Measurements from ENCODE around the gene MCAT.

Gene MCAT, protein sequence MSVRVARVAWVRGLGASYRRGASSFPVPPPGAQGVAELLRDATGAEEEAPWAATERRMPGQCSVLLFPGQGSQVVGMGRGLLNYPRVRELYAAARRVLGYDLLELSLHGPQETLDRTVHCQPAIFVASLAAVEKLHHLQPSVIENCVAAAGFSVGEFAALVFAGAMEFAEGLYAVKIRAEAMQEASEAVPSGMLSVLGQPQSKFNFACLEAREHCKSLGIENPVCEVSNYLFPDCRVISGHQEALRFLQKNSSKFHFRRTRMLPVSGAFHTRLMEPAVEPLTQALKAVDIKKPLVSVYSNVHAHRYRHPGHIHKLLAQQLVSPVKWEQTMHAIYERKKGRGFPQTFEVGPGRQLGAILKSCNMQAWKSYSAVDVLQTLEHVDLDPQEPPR

DNA sequence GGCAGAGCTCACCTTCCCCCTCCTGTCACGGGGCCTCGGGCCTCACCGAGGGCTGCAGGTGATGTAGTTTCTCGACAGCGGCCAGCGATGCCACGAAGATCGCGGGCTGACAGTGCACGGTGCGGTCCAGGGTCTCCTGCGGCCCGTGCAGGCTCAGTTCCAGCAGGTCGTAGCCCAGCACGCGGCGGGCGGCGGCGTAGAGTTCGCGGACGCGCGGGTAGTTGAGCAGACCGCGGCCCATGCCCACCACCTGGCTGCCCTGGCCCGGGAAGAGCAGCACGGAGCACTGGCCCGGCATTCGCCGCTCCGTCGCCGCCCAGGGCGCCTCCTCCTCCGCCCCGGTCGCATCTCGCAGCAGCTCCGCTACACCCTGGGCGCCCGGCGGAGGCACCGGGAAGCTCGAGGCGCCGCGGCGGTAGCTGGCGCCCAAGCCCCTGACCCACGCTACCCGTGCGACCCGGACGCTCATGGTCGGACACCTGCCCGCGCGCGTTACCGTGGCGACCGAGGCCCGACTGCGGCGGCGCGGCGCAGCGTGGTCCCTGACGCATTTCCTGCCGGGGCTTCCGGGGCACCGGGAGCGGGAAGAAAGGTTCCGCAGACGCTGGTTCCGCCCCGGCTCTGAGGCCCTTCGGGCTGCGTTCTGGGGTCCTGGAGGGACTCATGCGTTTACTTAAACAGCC, at the start of gene MCAT:
Gene MCAT (minus strand): TSS at position 519 of the 683 bp plus-strand sequence. CDS start 50 bp downstream, at position 469.
- DNase-seq = peak; percentile 77

DNA sequence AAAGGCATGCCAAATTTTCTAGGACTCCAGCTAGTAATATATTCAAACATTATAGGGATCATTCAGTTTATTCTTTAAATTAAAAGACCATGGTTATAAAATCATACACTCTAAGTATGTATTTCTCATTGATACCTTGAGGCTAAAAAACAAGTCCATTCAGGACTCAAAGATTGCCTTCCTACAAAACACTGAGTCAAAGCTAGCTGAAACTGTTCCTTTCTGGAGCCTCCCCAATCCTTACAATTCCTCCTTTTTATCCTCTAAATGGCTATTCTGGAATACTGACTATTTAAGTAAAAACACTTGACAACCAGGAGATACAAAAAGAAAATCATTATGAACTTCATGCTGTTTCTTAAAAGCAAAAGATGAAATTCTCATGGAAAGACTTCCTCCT, 48.6 kb upstream of the MCAT start:
- no peak for DNase-seq

DNA sequence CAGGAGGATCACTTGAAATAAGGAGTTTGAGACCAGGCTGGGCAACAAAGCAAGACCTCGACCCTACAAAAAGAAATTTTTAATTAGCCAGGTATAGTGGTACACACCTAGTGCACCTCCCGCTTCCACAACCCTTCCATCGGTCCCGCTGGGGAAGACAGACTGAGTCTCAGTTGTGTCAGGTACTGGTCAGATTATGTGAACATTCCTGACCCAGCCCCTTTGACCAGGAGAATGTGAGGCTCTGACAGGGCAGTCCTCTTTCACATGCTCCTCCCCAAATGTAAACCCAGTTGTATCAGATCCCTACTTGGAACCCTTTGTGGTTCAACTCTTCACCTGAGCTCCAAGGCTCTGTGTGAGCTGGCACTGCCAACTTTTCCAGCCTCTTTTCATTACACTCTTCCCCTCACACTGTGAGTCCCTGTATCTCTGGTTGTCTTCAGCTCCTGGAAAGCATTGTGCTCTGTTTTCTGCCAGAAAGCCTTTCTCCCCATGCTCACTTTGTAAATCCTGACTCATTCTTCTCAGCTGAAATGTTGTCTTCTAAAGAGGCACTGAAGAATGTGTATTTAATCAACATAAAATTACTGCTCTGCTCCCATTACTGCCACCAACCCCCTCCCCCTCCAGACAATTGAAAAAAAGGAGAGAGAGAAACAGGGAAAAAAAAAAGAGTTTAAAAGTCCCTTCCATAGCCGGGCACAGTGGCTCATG, 45.8 kb upstream of the MCAT start:
- no peak for DNase-seq

DNA sequence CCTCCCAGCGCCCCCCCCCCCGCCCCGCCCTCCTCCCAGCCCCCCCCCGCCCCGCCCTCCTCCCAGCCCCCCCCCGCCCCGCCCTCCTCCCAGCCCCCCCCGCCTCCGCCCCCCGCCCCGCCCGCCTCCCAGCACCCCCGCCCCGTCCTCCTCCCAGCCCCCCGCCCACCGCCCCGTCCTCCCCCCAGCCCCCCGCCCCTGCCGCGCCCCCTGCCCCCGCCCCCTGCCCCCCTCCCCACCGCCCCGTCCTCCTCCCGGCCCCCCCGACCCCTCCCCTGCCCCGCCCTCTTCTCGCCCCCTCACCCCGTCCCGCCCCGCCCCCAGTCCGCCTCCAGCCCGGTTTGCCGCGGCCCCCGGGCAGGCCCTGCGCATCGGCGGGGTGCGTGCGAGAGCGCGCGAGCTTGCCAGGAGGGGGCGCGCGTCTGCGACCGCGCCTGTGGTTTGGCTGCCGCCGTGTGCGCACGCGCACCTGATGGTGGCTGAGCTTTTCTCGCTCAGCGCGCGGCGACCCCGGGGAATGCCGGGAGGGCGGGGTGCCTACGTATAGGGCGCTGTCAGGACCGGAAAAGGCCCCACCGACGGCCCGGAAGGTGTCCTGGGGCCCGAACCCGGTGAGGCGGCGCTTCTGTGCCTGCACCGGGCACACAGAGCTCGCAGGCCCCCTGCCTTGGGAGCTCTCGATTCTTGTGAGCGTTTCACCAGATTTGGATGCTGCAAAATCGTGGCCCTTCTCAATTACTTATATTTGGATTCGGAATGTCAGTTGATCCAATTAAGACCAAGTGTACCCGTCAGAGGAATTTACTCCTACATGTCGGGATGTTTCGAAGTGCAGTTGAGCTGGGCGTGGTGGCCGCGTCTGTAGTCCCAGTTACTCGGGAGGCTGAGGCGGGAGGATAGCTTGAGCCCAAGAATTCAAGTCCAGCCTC, 44.2 kb upstream of the MCAT start:
- DNase-seq = peak; percentile 97

DNA sequence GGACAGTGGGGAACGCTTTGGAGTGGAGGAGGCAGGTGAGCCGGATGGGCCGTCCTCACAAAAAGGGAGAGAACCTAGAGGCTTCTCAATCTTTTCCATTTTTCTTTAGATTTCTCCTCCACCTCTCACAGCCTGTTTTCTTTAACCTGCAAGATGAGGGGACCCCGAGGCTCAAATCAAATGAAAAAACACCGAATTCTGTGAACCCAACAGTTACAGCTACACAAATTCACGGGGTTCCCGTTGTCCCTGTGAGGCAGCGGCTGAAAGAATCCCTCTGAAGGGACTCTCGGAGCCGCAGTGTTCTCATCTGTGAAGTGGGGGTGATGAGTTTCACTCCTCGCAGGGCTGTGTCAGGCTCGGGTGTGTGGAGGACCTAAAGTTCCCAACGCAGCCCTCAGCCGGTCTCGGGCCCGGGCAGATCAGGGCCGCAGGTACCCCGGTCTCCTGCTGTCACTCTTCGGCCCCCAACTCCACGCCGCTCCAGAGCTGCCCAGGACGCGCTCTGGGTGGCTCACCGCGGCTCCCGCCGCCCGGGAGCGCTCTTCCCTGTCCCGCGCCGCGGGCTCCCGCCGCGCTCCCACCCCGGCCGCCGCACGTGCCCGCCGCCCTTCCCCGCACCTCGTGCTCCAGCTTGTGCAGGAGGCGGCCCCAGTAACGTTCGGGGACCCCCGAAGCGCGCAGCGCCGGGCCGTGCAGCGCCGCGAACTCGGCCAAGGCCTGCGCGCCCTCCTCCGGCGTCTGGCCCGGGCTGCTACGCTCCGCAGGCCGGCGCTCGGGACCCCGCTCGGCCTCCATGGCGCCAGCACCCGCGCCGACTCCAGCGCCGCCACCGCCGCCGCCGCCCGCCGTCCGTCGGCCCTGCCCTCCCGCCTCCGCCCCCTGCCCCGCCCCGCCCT, 43.3 kb upstream of the MCAT start, which contains the start of gene TTLL12:
Gene TTLL12 (minus strand): TSS at position 863 of the 899 bp plus-strand sequence. CDS start 65 bp downstream, at position 798.
- peak; percentile 60 for DNase-seq

DNA sequence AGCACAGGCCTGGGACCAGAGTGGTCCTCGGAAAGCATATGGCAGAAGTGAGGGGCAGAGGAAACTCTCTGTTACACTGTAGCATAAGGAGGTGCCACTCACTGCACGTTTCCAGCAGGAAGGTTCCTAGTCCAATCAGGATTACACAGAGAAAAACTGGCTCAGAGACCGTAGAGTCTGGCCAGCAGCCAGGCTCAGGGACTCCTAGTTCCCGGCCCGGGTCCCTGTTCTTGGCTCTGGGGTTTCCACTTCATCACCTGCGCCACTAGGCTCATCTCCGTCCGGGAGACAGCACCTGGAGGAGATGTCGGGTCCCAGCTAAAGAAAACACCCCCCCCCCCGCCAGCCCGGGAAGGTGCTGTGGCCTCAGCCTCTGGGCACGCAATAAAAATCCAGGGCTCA, 42.7 kb upstream of the MCAT start:
- DNase-seq = no peak

DNA sequence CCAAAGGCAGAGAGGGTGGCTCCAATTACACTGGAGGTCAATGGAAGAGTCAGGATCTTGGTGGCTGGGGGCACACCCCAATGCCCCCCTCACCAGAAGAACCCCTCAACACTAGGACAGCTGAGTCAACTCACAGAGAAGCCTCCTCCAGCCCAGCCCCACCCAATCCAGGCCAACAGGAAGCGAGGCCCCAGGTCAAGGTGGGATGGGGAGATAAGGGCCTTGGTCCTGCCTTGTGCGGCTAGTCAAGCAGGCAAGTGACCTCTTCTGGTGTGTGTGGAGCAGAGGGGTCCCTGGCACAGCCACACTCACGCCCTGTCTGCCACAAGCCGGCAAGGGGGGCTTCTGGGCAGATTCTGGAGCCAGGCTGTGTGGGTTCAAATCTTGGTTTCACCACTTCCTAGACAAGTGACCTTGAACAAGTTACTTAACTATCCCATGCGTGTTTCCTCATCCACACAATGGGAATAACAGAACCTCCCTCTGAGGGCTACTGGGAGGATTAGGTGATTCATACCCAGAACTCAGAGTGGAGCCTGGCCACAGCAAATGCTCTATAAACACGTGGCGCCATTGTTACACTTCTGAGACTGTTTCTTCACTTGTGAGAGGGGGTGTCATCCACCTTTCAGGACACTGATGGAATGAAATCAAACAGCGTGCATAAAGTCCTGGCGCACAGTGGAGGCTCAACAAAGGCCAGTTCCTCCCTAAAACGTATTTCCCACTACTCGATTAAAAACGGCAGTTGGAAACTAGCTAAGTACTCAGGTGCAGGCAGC, 40.5 kb upstream of the MCAT start:
- DNase-seq = no peak

DNA sequence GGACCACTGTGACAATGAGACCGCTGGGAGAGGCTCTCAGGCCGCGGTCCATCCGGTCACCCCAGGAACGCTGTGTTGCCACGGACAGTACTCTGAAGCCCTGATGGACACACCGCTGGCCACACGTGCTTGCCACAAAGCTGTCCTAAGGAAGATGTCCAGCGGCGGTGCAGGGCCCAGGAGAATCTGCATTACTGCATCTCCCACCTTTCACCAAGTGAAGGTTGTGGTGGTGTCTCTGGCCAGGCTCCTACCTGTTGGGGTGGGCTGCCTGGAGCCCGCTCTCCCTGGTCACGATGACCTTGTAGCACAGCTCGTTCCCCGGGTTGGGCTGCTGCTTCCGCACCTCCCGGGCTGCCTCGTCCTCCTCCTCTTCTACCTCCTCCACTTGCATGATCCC, 39.5 kb upstream of the MCAT start:
- no peak for DNase-seq

DNA sequence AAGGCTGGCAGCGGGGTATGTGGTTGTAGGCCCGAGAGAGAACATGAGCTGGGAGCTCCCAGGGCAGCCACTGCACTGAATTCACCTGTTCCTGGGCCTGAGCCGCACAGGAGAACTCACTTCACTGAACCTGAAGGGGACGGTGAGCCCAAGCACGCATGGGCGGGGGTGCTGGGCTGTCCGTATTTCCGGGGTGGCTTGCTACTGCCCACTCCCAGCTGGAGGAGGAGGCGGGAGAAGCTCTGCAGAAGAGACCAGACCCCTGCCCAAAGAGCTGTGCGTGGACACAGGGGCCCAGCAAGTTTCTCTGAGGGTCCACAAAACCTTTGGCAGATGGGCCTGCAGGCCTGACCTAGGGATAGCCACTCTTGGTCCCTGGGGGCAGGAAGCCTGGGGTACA, 38.9 kb upstream of the MCAT start:
- no peak for DNase-seq

DNA sequence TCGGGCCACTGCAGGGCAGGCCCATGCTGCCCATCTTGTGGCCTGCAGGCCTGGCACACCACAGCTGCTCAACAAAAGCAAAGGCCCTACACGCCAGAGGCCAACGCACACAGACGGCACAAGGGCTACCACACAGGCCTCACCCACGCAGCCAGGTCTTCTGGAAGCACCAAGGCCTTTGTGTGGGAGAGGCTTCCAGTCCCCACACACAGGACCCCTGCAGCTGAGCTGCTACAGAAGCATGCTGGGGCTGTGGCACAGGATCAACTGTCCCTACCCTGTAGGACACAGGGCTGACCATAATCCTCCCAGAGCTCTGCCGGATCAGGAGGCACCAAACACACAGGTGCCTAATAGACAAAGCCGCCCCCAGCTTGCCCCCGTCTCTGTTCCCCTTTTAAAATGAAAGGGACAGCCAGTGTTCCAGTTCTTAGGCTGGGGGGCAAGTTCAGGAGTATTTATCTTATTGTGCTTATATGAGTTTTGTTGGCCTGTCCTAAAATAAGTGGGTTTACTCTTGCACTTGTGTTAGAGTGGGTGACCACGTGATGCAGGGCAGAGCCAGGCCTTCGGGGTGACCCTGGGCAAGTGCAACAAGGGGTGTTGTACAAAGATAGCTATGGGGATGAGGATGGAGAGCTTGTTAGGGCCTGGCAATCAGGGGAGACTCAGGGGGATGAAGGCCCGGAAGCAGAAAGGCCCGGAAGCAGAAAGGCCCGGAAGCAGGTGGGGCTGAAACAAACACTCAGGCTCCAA, 38.3 kb upstream of the MCAT start:
- DNase-seq = no peak

DNA sequence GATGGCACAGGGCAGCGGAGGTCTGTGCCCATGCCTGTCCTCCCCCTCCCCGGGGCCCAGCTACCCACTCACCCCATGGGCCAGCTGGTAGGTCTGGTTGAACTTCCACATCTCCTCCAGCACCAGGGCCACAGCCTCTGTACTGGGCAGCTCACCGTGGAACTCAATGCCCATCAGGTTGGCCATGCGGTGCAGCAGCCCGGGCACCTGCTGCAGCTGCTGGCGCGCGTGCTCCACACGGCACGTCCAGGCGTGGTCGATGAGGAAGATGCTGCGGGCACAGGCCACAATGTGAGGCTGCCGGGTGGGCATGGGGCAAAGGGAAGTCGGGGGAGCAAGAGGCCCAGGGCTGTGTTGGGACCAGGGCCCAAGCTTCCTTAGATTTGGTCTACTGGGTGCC, 37.5 kb upstream of the MCAT start:
- no peak for DNase-seq

DNA sequence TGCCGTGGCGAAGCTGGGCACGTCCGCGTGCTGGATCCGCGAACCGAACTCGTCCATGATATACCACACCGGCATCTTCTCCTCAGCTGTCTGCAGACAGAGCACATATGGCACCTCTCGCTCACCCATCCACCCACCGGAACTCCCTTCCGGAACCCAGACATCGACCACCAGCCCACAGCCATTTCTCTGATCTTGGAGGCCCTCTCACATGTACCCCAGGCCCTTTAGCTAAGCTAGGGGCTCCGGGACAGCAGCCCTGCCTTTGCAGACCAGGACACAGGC, 36.7 kb upstream of the MCAT start:
- no peak for DNase-seq

DNA sequence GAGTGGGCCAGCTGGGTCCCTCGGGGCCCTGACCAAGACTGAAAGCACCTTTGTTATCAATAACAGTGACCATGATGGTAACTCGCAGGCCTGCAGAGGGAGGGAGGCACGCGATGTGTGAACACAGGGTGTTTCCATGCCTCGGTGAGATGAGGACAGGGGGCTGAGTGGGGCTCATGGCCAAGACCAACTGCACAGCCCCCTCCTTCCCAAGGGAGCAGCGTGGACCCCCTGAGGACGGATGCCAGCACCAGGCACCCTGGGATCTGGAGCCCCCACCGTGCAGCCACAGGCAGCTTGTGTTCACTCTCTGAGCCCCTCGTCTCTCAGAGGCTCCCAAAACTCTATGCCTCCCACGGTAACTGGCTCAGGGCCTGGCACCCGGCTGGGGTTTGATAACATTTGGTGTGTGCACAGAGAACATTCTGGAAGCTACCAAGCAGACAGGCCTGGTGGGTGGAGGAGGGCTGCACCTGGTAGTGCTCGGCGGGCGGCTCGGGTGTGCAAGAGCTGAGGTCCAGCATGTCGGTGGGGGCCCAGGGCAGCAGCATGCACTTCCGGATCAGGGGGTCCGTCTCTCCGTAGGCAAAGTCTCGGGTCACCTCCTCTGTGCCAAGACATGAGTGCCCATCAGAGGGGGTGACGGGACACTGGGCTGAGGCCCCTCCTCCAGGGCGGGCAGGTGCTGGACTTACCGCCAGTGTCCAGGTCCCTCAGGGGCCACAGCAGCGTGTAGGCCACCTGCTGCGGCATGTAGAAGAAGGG, 36.1 kb upstream of the MCAT start:
- no peak for DNase-seq

DNA sequence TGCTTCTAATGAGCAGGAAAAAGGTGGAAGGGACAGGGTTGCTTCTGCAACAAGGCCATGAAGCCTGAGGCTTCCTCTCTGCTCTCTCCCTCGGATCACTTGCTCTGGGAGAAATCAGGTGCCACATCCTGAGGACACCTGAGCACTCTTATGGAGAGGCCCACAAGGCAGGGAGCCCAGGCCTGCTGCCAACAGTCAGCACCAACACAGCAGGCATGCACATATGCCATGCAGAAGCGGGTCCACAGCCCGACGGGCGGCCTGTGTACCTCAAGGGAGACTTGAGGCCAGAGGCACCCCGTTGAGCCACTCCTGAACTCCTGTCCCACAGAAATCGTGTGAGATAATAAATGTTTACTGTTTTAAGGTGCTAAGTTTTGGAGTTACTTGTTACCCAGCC, 34.3 kb upstream of the MCAT start:
- DNase-seq = no peak

DNA sequence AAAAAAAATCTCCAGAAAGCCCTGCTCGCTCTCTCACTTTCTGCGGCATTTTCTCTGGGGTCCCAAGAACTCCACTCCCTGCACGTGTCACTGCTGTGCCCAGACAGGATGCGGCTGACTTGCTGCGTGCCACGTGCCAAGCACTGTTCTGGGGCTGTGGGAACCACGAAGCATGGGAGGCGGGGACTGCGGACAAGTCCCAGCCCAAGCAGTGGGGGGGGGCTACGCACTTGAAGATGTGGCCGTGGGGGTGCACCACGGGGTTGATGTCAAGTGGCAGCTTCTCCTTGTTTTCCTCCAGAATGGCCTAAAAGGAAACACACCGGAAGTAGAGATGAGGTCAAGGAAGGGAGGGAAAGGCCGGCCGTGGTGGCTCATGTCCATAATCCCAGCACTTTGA, 32.9 kb upstream of the MCAT start:
- no peak for DNase-seq

DNA sequence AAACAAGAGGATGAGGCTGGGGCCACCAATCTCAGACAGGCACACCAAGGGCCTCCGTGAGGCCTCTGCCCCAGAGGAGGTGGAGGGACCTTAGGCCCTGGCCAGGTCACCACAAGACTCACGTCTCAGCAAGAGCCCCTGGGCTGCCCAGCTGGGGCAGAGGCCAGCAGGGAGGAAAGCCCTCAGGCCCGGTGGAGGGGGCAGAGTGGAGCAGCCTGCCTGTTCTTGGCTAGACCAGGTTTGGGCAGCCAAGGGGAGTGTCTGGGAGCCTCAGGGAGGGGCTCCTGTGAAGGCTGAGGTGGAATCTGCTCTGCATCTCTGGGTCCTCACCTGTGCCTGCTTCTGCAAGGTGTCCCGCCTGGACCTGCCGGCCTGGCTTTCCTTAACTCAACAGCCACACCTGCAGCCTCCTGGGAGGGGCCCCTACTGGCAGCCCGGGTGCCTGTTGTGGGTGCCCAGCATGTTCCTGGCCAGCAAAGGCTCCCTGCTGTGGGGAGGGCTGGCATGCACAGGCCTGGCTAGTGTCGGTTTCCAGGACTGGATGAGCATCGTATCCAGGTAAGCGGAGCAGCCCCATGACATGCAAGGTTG, 31.8 kb upstream of the MCAT start:
- no peak for DNase-seq

DNA sequence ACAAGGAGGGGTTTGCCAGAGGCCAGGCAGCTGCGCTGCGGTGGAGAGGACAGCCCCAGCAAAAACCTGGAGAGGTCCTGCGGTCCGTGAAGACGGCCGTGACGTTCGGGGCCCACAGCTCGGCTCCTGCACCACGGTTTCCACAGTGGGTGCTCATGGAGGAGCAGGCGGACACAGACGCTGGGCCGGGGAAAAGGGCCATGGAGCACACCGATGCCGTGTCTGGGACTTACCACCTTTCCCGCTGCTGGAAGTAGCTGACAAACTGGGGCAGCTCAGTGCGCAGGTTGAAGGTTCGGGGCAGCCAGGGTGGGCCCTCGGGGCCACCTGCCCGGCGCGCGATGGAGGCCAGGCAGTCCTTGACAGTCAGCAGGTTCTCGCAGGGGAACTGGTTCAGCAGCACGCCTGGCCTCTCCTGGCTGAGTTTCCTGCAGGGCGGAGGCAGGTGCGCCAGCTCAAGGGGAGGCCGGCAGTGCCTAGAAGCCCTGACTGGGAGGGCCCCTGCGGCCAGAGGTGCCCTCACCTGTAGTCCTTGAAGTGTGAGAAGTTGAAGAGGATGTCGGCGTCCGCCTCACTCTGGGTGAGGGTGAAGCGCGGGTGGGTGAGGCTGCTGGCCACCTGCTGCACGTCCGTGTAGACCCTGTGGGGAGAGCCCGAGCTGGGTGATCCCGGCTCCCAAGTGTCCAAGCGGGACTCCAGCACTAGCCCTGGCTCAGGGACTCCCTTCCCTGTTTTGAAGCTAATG, 30.9 kb upstream of the MCAT start:
- no peak for DNase-seq

DNA sequence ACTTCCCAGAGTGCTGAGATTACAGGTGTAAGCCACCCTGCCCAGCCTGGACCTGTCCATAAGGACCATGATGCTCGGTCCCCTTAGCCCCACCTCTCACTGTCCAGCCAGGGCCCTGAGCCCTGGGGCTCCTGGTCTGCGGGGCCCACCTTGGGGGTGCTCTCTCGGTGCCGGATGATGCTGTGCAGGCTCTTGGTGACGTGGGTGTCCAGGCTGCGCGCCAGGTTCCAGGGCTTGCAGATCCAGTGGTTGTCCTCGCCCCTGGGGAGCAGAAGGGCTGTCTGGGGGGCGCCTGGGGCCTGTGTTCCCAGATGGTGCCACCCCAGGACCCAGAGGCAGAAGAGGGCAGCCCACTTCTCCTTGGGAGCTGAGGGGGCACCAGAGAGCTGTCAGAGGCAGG, 30.4 kb upstream of the MCAT start:
- DNase-seq = no peak

Measured in CD4-positive, alpha-beta T cell treated with Interferon gamma for 1 hour (primary cell).